ENCODE results near the gene PDHB. TPM values are rescaled to one million over a fixed set of nuclear protein-coding genes. Genes with fewer than 3 reads are reported as not detected.
A peak's percentile ranks its signal among the peaks of the same experiment; 100 is the strongest.

Gene PDHB
- total and polyA plus RNA-seq, 10 donors, result 46.6 to 82.1 (median 63.8) TPM

GRCh38 chr3:58403513-58404109 lies 30.0 kb downstream of the PDHB start:
- Histone ChIP-seq H3K27me3 (replicated peaks in 1 of 7) (no peaks in the 10 kb centered on the region), H3K36me3 (peaks cover 0 to 100% (median 47%) of the 10 kb centered on the region in 6 donors), H3K27ac (no peak overlapping the region), H3K4me1 (peaks cover 0 to 5% (median 0%) of the 10 kb centered on the region in 6 donors), H3K9me3 (no peaks in the 10 kb centered on the region), H3K4me3 (no peak overlapping the region)
- 77 to 89% (median 84%) methylated on average over 6 of the region's 6 CpGs for whole genome bisulfite sequencing, 5 donors
- DNase-seq, result no peak
- intact Hi-C loops (cut with DNase I; ENCODE audit: low total_unique reads), result no loop called here
- no peak for TF ChIP-seq POLR2AphosphoS5 (IDR thresholded peaks at IDR 0.05)
- TF ChIP-seq CTCF (IDR thresholded peaks at IDR 0.05 in 8 of 11, conservative IDR thresholded peaks at IDR 0.05 in 3 of 11), result no peak
- no peak for TF ChIP-seq POLR2A (IDR thresholded peaks at IDR 0.05)

DNA sequence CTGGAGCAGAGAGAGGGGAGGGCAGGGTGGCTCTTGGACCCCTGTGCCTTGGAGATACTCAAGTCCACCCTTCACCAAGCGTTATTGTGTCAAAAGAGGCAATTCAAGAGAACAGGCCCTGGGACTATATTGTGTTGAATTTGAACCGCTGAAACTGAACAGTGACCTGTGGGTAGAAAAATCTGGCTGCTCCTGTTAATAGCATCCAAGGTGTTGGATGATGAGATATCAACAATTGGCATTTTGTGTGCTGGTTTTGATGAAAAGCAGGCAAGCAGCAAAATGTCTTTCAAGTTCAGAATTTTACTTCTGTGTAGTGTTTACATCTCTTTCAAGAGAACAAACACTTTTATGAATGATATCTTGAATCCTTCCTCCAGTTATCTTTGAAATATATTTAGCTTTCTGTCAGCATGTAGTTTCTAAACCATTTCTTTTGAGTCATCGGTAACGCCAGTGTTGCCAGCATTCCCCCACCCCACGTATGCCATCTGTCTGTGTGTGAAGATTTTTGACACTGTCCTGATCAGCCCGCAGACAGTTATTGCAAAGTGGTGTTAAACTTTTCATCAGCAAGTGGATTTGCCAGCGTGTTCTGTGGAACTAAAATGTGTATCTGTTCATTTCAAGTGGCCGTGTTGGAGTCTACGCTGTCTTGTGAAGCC lies 34.8 kb downstream of the PDHB start:
- TF ChIP-seq POLR2AphosphoS5 (IDR thresholded peaks at IDR 0.05), result no peak
- TF ChIP-seq CTCF (IDR thresholded peaks at IDR 0.05 in 8 of 11, conservative IDR thresholded peaks at IDR 0.05 in 3 of 11), result no peak
- TF ChIP-seq POLR2A (IDR thresholded peaks at IDR 0.05), result no peak
- peaks cover 0 to 4% (median 0%) of the 10 kb centered on the region in 6 donors for H3K4me1 ChIP-seq
- no peaks in the 10 kb centered on the region for H3K9me3 ChIP-seq
- peaks cover 0 to 100% (median 69%) of the 10 kb centered on the region in 6 donors for H3K36me3 ChIP-seq
- 86 to 94% (median 93%) methylated on average over 9 of the region's 9 CpGs for WGBS, 5 donors
- DNase-seq, result no peak
- intact Hi-C loops (cut with DNase I; ENCODE audit: low total_unique reads), result no loop called here
- no peaks in the 10 kb centered on the region for H3K27me3 ChIP-seq (replicated peaks in 1 of 7)
- no peak overlapping the region for H3K4me3 ChIP-seq
- no peak overlapping the region for H3K27ac ChIP-seq

- intact Hi-C loops (cut with DNase I; ENCODE audit: low total_unique reads), result no loop called here
- H3K4me1 ChIP-seq, result peaks cover 0 to 18% (median 4%) of the 10 kb centered on the region in 6 donors
- H3K9me3 ChIP-seq, result no peaks in the 10 kb centered on the region
- H3K36me3 ChIP-seq, result peaks cover 0 to 91% (median 52%) of the 10 kb centered on the region in 6 donors
- DNase-seq, result no peak
- H3K27me3 ChIP-seq (replicated peaks in 1 of 7), result no peaks in the 10 kb centered on the region
- no peak overlapping the region for H3K4me3 ChIP-seq
- H3K27ac ChIP-seq, result no peak overlapping the region
- no peak for TF ChIP-seq POLR2A (IDR thresholded peaks at IDR 0.05)
- TF ChIP-seq POLR2AphosphoS5 (IDR thresholded peaks at IDR 0.05), result no peak
- no peak for TF ChIP-seq CTCF (IDR thresholded peaks at IDR 0.05 in 8 of 11, conservative IDR thresholded peaks at IDR 0.05 in 3 of 11)
Observed at GRCh38 chr3:58394339-58394738, 39.3 kb downstream of the PDHB start.

GRCh38 chr3:58392181-58392580 lies 41.5 kb downstream of the PDHB start:
- Histone ChIP-seq H3K27me3 (replicated peaks in 1 of 7) (no peaks in the 10 kb centered on the region), H3K4me3 (no peak overlapping the region), H3K27ac (peak overlapping the region in 1 of 8 donors; percentile 34), H3K9me3 (no peaks in the 10 kb centered on the region), H3K36me3 (peaks cover 0 to 74% (median 31%) of the 10 kb centered on the region in 6 donors), H3K4me1 (peaks cover 13 to 40% (median 25%) of the 10 kb centered on the region in 6 donors)
- intact Hi-C loops (cut with DNase I; ENCODE audit: low total_unique reads), result no loop called here
- TF ChIP-seq POLR2AphosphoS5 (IDR thresholded peaks at IDR 0.05) (no peak), CTCF (IDR thresholded peaks at IDR 0.05 in 8 of 11, conservative IDR thresholded peaks at IDR 0.05 in 3 of 11) (no peak), POLR2A (IDR thresholded peaks at IDR 0.05) (no peak)
- DNase-seq, result no peak
- 27 to 58% (median 52%) methylated on average over 3 of the region's 3 CpGs for WGBS, 5 donors

Measured in spleen (tissue), 11 donors.